Erythroblast (primary cell): ENCODE results near the gene CFAP300.

Source experiments
- GATA1 ChIP-seq: IDR thresholded peaks from 2 replicates; pipeline ENCODE4 v1.6.1; 2011; ENCODE audit warnings: low read depth, mild to moderate bottlenecking, control low read depth, low read length, moderate library complexity
- POLR2A ChIP-seq: IDR thresholded peaks from 2 replicates; pipeline ENCODE4 v1.6.1; 2011; ENCODE audit warnings: mild to moderate bottlenecking, low read length

DNA sequence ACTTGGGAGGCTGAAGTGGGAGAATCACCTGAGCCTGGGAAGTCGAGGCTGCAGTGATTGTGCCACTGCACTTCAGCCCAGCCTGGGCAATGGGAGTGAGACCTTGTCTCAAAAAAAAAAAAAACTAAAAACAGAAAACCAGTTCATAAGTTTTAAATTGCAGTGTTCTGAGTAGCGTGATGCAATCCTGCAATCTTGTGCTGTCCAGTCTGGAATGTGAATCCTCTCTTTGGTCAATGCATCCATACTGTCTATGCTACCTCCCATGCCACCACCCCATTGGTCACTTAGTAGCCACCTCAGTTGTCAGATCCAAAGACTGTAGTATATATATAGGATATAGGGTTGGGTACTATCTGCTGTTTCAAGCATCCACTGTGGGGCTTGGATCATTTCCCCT lies 74.1 kb downstream of the CFAP300 start:
- no peak for TF ChIP-seq POLR2A
- no peak for TF ChIP-seq GATA1
